ENCODE data around the gene MRM2.

MRM2 gene

DNA sequence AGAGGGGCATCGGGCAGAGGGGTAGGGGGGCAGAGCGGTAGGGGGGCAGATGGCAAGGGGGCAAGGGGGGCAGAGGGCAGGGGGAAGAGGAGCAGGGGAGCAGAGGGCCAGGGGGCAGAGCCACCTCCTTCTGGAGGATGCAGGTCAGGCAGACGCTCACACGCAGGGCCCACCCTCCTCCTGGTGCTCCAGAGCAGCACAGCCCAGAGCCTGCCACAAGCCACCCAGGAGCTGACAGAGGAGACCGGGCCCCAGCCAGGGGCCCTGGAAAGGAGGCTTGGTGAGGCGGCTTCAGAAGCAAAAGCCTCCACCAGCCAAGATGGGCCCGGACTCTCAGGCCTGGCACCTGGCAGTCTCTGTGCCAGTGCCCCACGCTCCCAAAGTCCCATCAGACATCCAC is 22.4 kb downstream of the MRM2 start:
- no peak overlapping the region for H3K27ac ChIP-seq (ENCODE audit: low read depth, low read length)
- H3K9me3 ChIP-seq (ENCODE audit: control insufficient read depth, insufficient read depth, low read length), result no peaks in the 10 kb centered on the region
- no peaks in the 10 kb centered on the region for H3K27me3 ChIP-seq (ENCODE audit: control insufficient read depth, insufficient read depth, low read length)
- H3K4me3 ChIP-seq (ENCODE audit: low read depth, low read length), result no peak overlapping the region
- no peak overlapping the region for H3K9ac ChIP-seq (ENCODE audit: low read depth, low read length)
- peaks cover 81% of the 10 kb centered on the region for H3K36me3 ChIP-seq (ENCODE audit: control insufficient read depth, insufficient read depth, low read length)
- no peaks in the 10 kb centered on the region for H3K4me1 ChIP-seq (ENCODE audit: control insufficient read depth, insufficient read depth, low read length)

DNA sequence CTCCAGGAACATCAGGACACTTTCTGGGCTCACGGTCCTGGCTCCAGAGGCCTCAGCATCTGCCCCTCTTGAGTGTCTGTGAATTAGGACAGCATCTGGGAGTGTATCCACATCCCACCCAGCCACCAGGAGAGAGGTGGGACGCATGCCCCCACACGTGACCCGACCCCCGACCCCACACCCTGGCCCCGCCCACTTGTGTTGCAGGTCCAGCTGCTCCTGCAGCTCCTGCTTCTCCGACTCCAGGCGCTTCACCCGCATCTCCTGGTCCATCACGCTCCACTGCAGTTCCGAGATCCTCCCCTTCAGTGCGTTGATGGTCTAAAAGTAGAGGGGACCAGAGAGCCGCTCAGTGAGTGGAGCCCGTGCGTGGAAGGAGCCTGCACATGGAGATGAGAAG is 22.9 kb downstream of the MRM2 start:
- H3K27me3 ChIP-seq (ENCODE audit: control insufficient read depth, insufficient read depth, low read length), result no peaks in the 10 kb centered on the region
- no peak overlapping the region for H3K9ac ChIP-seq (ENCODE audit: low read depth, low read length)
- no peak overlapping the region for H3K4me3 ChIP-seq (ENCODE audit: low read depth, low read length)
- no peaks in the 10 kb centered on the region for H3K4me1 ChIP-seq (ENCODE audit: control insufficient read depth, insufficient read depth, low read length)
- no peak overlapping the region for H3K27ac ChIP-seq (ENCODE audit: low read depth, low read length)
- H3K36me3 ChIP-seq (ENCODE audit: control insufficient read depth, insufficient read depth, low read length), result peaks cover 81% of the 10 kb centered on the region
- H3K9me3 ChIP-seq (ENCODE audit: control insufficient read depth, insufficient read depth, low read length), result no peaks in the 10 kb centered on the region

DNA sequence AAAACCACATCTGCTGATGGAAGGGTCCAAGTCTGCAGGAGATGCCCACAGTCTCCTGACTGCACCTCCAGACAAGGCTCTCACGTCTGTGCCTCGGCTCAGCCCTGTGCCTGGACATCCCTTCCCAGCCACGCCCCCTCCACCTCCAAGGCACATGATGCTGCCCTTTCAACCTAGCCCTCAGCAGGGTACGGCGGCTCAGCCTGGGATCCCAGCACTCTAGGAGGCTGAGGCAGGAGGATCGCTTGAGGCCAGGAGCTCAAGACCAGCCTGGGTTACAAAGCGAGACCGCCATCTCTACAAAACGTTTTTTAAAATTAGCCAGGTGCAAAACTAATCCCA is 23.6 kb downstream of the MRM2 start:
- Histone ChIP-seq H3K4me1 (ENCODE audit: control insufficient read depth, insufficient read depth, low read length) (no peaks in the 10 kb centered on the region), H3K36me3 (ENCODE audit: control insufficient read depth, insufficient read depth, low read length) (peaks cover 81% of the 10 kb centered on the region)

DNA sequence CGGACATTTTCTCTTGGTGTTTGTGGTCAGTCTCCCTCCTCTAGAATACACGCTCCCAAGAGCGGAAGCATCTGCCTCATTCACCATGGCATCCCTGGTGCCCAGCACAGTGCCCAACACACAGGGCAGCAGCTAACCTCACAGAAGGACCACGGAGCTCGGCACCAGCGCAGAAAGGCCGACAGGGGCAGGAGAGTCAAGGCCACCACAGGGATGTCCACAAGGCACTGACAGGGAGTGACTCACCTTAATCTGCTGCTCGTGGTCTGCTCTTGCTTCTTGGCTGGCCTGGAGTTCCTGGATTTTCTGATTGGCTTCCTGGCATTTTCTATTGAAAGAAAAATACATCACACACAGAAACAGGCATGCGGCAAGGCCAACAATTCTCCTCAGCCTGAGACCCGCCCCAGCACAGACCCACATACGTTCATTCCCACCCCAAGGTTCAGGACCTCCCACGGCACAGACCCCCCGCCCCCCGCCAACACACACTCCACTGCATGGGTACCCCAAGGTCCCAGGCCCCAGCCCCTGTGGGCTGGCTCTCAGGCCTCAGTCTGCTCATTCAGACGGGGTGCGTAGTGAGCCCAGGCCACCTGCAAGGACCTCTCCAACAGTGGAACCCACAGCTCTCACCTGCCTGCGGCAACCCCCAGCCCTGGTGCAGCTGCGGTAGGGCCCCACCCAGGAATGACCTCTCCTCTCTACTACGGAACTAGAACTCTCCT is 24.1 kb downstream of the MRM2 start:
- H3K27ac ChIP-seq (ENCODE audit: low read depth, low read length), result no peak overlapping the region
- peaks cover 81% of the 10 kb centered on the region for H3K36me3 ChIP-seq (ENCODE audit: control insufficient read depth, insufficient read depth, low read length)
- no peaks in the 10 kb centered on the region for H3K4me1 ChIP-seq (ENCODE audit: control insufficient read depth, insufficient read depth, low read length)
- no peaks in the 10 kb centered on the region for H3K27me3 ChIP-seq (ENCODE audit: control insufficient read depth, insufficient read depth, low read length)
- no peaks in the 10 kb centered on the region for H3K9me3 ChIP-seq (ENCODE audit: control insufficient read depth, insufficient read depth, low read length)
- H3K9ac ChIP-seq (ENCODE audit: low read depth, low read length), result no peak overlapping the region
- no peak overlapping the region for H3K4me3 ChIP-seq (ENCODE audit: low read depth, low read length)

More for the DNA sequence above, 23.6 kb downstream of the MRM2 start:
- no peaks in the 10 kb centered on the region for H3K27me3 ChIP-seq (ENCODE audit: control insufficient read depth, insufficient read depth, low read length)
- no peak overlapping the region for H3K27ac ChIP-seq (ENCODE audit: low read depth, low read length)
- no peak overlapping the region for H3K4me3 ChIP-seq (ENCODE audit: low read depth, low read length)
- H3K9ac ChIP-seq (ENCODE audit: low read depth, low read length), result no peak overlapping the region
- no peaks in the 10 kb centered on the region for H3K9me3 ChIP-seq (ENCODE audit: control insufficient read depth, insufficient read depth, low read length)

DNA sequence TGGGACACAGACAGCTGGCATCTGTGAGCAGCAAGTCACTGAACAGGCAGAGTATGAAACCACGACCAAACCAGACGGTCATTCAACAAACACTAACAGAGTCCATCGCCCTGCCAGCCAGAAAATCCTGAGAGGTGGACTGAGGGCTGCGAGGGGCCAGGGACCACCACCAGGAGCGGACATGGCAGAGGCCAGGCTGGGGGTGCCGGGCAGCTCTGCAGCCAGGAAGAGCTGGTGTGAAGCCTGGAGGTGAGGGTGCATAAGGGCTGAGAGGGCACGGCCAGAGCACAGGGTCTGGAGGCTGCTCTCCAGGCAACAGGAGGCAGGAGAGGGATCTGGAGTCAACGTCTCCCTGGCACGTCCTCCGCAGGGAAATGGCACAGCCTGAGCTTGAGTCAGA is 24.8 kb downstream of the MRM2 start:
- H3K9ac ChIP-seq (ENCODE audit: low read depth, low read length), result no peak overlapping the region
- H3K27me3 ChIP-seq (ENCODE audit: control insufficient read depth, insufficient read depth, low read length), result no peaks in the 10 kb centered on the region
- H3K36me3 ChIP-seq (ENCODE audit: control insufficient read depth, insufficient read depth, low read length), result peaks cover 81% of the 10 kb centered on the region
- H3K27ac ChIP-seq (ENCODE audit: low read depth, low read length), result no peak overlapping the region
- no peaks in the 10 kb centered on the region for H3K4me1 ChIP-seq (ENCODE audit: control insufficient read depth, insufficient read depth, low read length)
- no peak overlapping the region for H3K4me3 ChIP-seq (ENCODE audit: low read depth, low read length)
- no peaks in the 10 kb centered on the region for H3K9me3 ChIP-seq (ENCODE audit: control insufficient read depth, insufficient read depth, low read length)

DNA sequence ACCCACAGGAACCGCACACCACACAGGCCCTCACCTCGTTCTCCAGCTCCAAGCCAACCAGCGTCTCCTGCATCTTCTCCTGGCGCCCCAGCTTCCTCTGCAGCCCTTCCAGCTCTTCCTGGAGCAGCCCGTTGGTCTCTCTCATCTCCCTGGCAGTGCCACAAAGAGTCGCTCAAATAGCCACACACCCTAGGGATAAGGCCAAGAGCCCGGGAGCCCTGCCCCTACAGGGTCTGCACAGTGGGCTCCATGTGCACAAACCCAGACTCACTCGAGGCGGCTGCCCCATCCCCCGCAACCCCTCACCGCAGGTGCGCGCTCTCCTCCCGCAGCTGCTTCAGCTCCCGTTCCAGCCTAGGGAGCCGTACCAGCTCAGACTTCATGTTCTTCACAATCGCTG is 26.2 kb downstream of the MRM2 start:
- H3K9ac ChIP-seq (ENCODE audit: low read depth, low read length), result no peak overlapping the region

DNA sequence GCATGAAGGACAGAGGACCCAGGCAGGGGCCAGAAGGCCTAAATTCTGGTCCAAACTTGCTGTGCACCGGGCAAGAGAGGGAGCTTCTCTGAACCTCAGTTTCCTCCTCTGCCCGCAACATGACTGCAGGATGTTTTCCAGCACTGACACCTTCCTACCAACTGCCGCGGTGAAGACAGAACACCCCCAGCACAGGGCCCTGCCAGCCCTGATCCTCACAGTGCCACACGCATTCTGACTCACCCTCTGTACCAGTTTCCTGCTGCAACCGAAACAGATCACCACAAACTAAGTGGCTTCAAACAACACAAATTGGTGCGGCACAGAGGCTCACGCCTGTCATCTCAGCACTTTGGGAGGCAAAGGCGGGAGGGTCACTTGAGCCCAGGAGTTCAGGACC is 27.4 kb downstream of the MRM2 start:
- no peak overlapping the region for H3K27ac ChIP-seq (ENCODE audit: low read depth, low read length)
- H3K4me3 ChIP-seq (ENCODE audit: low read depth, low read length), result no peak overlapping the region
- H3K36me3 ChIP-seq (ENCODE audit: control insufficient read depth, insufficient read depth, low read length), result peaks cover 82% of the 10 kb centered on the region
- no peak overlapping the region for H3K9ac ChIP-seq (ENCODE audit: low read depth, low read length)
- H3K27me3 ChIP-seq (ENCODE audit: control insufficient read depth, insufficient read depth, low read length), result no peaks in the 10 kb centered on the region
- no peaks in the 10 kb centered on the region for H3K4me1 ChIP-seq (ENCODE audit: control insufficient read depth, insufficient read depth, low read length)
- H3K9me3 ChIP-seq (ENCODE audit: control insufficient read depth, insufficient read depth, low read length), result no peaks in the 10 kb centered on the region

More for the DNA sequence above, 26.2 kb downstream of the MRM2 start:
- Histone ChIP-seq H3K9me3 (ENCODE audit: control insufficient read depth, insufficient read depth, low read length) (no peaks in the 10 kb centered on the region), H3K36me3 (ENCODE audit: control insufficient read depth, insufficient read depth, low read length) (peaks cover 82% of the 10 kb centered on the region), H3K27me3 (ENCODE audit: control insufficient read depth, insufficient read depth, low read length) (no peaks in the 10 kb centered on the region), H3K4me3 (ENCODE audit: low read depth, low read length) (no peak overlapping the region), H3K4me1 (ENCODE audit: control insufficient read depth, insufficient read depth, low read length) (no peaks in the 10 kb centered on the region), H3K27ac (ENCODE audit: low read depth, low read length) (no peak overlapping the region)

DNA sequence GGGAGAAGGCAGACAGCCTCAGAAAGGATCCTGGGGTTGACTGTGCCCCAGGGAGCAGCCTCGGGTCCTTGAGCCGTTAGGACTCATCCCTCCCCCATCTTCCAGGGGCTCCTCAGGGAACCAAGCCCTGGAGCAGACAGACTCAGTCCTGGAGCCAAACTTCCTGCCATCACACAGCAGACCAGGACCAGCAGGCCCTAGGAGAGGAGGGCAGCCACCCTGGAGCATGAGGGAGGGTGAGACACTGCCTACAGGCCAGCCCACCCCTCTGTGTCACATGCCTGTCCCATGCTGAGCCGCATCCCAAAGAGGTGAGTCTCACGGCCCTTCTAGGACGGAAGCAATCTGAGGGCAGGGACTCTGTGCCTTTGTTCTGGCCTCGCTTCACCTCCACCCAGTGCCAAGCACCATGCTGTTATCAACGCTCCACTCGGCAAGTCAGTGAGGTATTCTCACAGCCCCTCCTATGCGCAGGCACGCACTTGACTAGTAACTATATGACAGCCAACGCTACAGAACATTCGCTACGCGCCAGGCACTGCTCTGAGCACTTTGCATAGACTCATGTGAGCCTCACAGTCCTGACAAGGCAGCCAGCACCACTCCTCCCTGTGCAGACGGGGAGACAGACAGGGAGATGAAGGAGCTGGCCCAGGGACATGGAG is 28.3 kb downstream of the MRM2 start:
- Histone ChIP-seq H3K27ac (ENCODE audit: low read depth, low read length) (no peak overlapping the region), H3K4me1 (ENCODE audit: control insufficient read depth, insufficient read depth, low read length) (no peaks in the 10 kb centered on the region), H3K4me3 (ENCODE audit: low read depth, low read length) (no peak overlapping the region), H3K36me3 (ENCODE audit: control insufficient read depth, insufficient read depth, low read length) (peaks cover 82% of the 10 kb centered on the region), H3K27me3 (ENCODE audit: control insufficient read depth, insufficient read depth, low read length) (no peaks in the 10 kb centered on the region), H3K9me3 (ENCODE audit: control insufficient read depth, insufficient read depth, low read length) (no peaks in the 10 kb centered on the region), H3K9ac (ENCODE audit: low read depth, low read length) (no peak overlapping the region)

DNA sequence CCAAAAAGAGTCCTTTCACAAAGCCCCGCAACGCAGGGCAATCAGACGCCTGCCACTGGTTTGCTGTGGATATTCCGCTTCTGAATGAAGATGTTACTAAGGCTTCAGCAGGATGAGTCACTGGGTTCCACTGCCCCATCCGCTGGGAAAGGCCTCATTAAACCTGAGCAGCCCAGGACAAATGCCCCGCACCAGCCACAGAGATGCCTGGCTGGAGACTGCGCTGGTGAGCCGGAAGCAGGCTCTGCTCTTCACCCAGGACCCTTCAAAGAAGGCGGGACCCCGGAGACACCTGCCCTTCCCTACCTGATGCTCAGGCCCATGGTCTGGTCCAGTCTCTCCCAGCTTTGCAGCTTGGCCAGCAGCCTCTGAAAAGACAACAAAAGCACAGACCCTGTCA is 29.1 kb downstream of the MRM2 start:
- Histone ChIP-seq H3K9me3 (ENCODE audit: control insufficient read depth, insufficient read depth, low read length) (no peaks in the 10 kb centered on the region), H3K27ac (ENCODE audit: low read depth, low read length) (no peak overlapping the region), H3K9ac (ENCODE audit: low read depth, low read length) (no peak overlapping the region), H3K36me3 (ENCODE audit: control insufficient read depth, insufficient read depth, low read length) (peaks cover 84% of the 10 kb centered on the region), H3K27me3 (ENCODE audit: control insufficient read depth, insufficient read depth, low read length) (no peaks in the 10 kb centered on the region), H3K4me1 (ENCODE audit: control insufficient read depth, insufficient read depth, low read length) (no peaks in the 10 kb centered on the region), H3K4me3 (ENCODE audit: low read depth, low read length) (no peak overlapping the region)

DNA sequence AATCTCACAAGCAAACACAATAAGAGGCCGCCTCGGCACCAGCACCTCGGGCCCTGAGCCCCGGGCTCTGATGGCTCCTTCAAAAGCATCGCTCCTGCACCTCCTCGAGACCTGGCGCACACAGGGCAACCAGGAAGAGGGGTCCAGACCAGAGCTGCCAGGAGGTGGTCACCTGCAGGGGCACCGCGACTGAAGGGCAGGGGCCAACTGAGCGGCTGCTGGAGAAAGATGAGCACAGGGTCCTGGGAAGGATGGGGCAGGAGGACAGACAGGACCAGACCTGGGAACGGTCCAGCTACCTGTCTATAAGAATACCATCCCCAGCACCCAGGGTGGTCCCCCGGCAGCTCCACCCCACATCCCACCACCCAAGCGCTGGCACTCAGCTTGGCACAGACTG is 30.1 kb downstream of the MRM2 start:
- H3K9me3 ChIP-seq (ENCODE audit: control insufficient read depth, insufficient read depth, low read length), result no peaks in the 10 kb centered on the region
- no peak overlapping the region for H3K9ac ChIP-seq (ENCODE audit: low read depth, low read length)
- no peaks in the 10 kb centered on the region for H3K4me1 ChIP-seq (ENCODE audit: control insufficient read depth, insufficient read depth, low read length)
- no peak overlapping the region for H3K27ac ChIP-seq (ENCODE audit: low read depth, low read length)
- H3K36me3 ChIP-seq (ENCODE audit: control insufficient read depth, insufficient read depth, low read length), result peaks cover 84% of the 10 kb centered on the region
- no peaks in the 10 kb centered on the region for H3K27me3 ChIP-seq (ENCODE audit: control insufficient read depth, insufficient read depth, low read length)
- no peak overlapping the region for H3K4me3 ChIP-seq (ENCODE audit: low read depth, low read length)

DNA sequence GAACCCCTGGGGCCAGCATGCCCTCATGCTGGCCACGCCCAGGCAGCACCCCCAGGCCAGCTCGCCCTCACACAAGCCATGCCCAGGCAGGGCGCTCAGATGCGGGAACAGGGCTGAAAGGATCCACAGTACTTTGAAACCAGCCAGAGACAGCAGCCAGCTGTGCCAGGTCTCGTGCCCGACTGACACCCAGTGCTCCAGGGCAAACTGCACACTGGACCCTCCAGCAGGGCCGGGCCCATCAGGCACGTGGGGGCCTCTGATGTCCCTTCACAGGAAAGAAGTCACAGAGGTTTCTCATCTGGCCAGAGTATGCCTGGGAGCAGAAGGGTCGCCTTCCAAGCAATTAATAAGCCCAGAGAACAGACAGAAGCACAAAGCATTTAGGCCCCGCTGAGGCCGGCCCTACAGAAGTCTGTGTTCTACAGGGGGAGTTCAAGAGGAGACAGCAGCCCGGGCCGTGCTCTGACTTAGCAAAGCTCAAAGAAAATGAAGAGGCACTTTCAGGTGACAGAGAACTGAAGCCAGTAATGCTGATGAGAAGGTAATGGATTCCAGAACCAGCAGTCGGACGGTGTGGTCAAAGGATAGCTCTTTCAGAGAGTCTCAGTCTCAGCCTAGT is 30.6 kb downstream of the MRM2 start:
- no peak overlapping the region for H3K4me3 ChIP-seq (ENCODE audit: low read depth, low read length)
- H3K4me1 ChIP-seq (ENCODE audit: control insufficient read depth, insufficient read depth, low read length), result no peaks in the 10 kb centered on the region
- H3K36me3 ChIP-seq (ENCODE audit: control insufficient read depth, insufficient read depth, low read length), result peaks cover 81% of the 10 kb centered on the region
- no peak overlapping the region for H3K27ac ChIP-seq (ENCODE audit: low read depth, low read length)
- no peaks in the 10 kb centered on the region for H3K9me3 ChIP-seq (ENCODE audit: control insufficient read depth, insufficient read depth, low read length)
- H3K9ac ChIP-seq (ENCODE audit: low read depth, low read length), result no peak overlapping the region
- H3K27me3 ChIP-seq (ENCODE audit: control insufficient read depth, insufficient read depth, low read length), result no peaks in the 10 kb centered on the region
